Muscle layer of duodenum (tissue), 2 donors: ENCODE measurements around the gene OPN4.
"Not testable (repeated sequence)": the region's sequence is repeated elsewhere in the genome, so short reads cannot be mapped to it uniquely, and the experiment has no call there.

ENCODE experiments used
- H3K27ac ChIP-seq: one replicate; pipeline ENCODE4 v1.7.0; 2013; ENCODE audit warnings: mild to moderate bottlenecking, low read length
- H3K27me3 ChIP-seq: one replicate; pipeline ENCODE4 v1.7.0; 2013; ENCODE audit warnings: low read depth, mild to moderate bottlenecking, control low read depth, low read length
- H3K36me3 ChIP-seq, 2 donors: one replicate each; pipeline ENCODE4 v1.7.0; 2013; ENCODE audit warnings: low read length in 2 of 2, control low read depth in 1 of 2, mild to moderate bottlenecking in 1 of 2; ENCODE audit not compliant: insufficient read depth in 2 of 2, control insufficient read depth in 1 of 2
- H3K4me1 ChIP-seq, 2 donors: one replicate each; pipeline ENCODE4 v1.7.0; 2013; ENCODE audit warnings: low read length in 2 of 2, mild to moderate bottlenecking in 2 of 2, control low read depth in 1 of 2, moderate library complexity in 1 of 2; ENCODE audit not compliant: insufficient read depth in 2 of 2, control insufficient read depth in 1 of 2
- H3K4me3 ChIP-seq, 2 donors: one replicate each; pipeline ENCODE4 v1.7.0; 2013; ENCODE audit warnings: low read length in 2 of 2, low read depth in 1 of 2, mild to moderate bottlenecking in 1 of 2
- H3K9me3 ChIP-seq, 2 donors: one replicate each; pipeline ENCODE4 v1.7.0; 2013; ENCODE audit warnings: low read length in 2 of 2, control low read depth in 1 of 2, mild to moderate bottlenecking in 1 of 2; ENCODE audit not compliant: control insufficient read depth in 1 of 2
- donor health status: healthy.

OPN4 gene

GRCh38 chr10:86654411-86655172 is at the start of gene OPN4:
OPN4 (plus strand) TSS chr10:86654547; CDS start chr10:86654784, 237 bp downstream.
- Histone ChIP-seq H3K27me3 (no peaks in the 10 kb centered on the region), H3K27ac (no peak within 1 kb of the TSS), H3K9me3 (no peaks in the 10 kb centered on the region), H3K4me3 (no peak within 1 kb of the TSS), H3K36me3 (no peaks in the 10 kb centered on the region), H3K4me1 (peaks cover 0 to 2% of the 10 kb centered on the region in 2 donors)

- peaks cover 0 to 6% of the 10 kb centered on the region in 2 donors for H3K9me3 ChIP-seq
- H3K27ac ChIP-seq, result no peak overlapping the region
- H3K27me3 ChIP-seq, result no peaks in the 10 kb centered on the region
- H3K36me3 ChIP-seq, result no peaks in the 10 kb centered on the region
- no peaks in the 10 kb centered on the region for H3K4me1 ChIP-seq
- no peak overlapping the region for H3K4me3 ChIP-seq
These were observed 46.7 kb upstream of the OPN4 start for GRCh38 chr10:86607674-86608073.

GRCh38 chr10:86609920-86610319 is 44.4 kb upstream of the OPN4 start:
- H3K27me3 ChIP-seq, result no peaks in the 10 kb centered on the region
- H3K4me3 ChIP-seq, result no peak overlapping the region
- H3K36me3 ChIP-seq, result no peaks in the 10 kb centered on the region
- no peak overlapping the region for H3K27ac ChIP-seq
- H3K9me3 ChIP-seq, result peaks cover 0 to 6% of the 10 kb centered on the region in 2 donors
- no peaks in the 10 kb centered on the region for H3K4me1 ChIP-seq

- Histone ChIP-seq H3K27ac (no peak overlapping the region), H3K4me3 (no peak overlapping the region), H3K4me1 (no peaks in the 10 kb centered on the region), H3K9me3 (peaks cover 0 to 3% of the 10 kb centered on the region in 2 donors), H3K36me3 (no peaks in the 10 kb centered on the region), H3K27me3 (no peaks in the 10 kb centered on the region)
These were observed 43.0 kb upstream of the OPN4 start for GRCh38 chr10:86611386-86611785.

DNA sequence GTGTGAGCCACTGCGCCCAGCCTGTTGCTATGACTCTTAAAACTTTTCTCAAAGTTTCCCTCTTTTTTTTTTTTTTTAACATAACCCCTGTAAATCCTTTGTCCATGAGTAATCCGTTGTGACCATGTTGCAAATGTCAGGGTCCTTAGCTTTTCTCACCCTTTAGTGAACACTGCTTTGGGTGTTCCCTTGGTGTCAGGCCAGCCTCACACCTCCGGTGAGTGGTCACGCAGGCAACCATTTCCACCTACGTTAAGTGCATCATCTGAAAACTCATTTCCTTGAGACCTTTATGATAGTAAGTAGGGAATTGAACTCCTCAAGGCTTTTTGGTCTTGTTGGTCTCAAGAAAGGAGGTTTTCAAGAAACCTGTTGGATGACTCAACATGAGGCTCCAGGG is 41.3 kb upstream of the OPN4 start:
- no peak overlapping the region for H3K4me3 ChIP-seq

DNA sequence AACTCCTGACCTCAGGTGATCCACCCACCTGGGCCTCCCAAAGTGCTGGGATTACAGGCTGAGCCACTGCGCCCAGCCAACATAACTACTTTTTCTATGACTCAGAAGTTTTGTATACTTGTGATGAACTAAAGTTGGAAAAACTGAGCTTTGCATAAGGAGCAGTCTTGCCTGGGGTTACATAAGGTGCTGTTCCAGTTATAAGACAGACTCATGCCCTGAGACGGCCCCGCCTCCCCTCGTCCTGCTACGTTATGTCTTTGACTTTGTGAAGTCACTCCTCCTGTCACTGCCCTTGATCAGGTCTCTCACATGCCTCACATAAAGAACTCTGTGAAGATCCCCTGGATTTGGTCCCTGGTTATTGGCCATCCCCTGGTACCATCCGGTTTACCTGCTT is 40.4 kb upstream of the OPN4 start:
- no peak overlapping the region for H3K27ac ChIP-seq
- H3K9me3 ChIP-seq, result no peaks in the 10 kb centered on the region
- no peaks in the 10 kb centered on the region for H3K27me3 ChIP-seq
- H3K4me3 ChIP-seq, result no peak overlapping the region
- H3K4me1 ChIP-seq, result no peaks in the 10 kb centered on the region
- H3K36me3 ChIP-seq, result no peaks in the 10 kb centered on the region

More for the DNA sequence above, 41.3 kb upstream of the OPN4 start:
- H3K4me1 ChIP-seq, result no peaks in the 10 kb centered on the region
- no peaks in the 10 kb centered on the region for H3K9me3 ChIP-seq
- no peaks in the 10 kb centered on the region for H3K36me3 ChIP-seq
- no peak overlapping the region for H3K27ac ChIP-seq
- H3K27me3 ChIP-seq, result no peaks in the 10 kb centered on the region

DNA sequence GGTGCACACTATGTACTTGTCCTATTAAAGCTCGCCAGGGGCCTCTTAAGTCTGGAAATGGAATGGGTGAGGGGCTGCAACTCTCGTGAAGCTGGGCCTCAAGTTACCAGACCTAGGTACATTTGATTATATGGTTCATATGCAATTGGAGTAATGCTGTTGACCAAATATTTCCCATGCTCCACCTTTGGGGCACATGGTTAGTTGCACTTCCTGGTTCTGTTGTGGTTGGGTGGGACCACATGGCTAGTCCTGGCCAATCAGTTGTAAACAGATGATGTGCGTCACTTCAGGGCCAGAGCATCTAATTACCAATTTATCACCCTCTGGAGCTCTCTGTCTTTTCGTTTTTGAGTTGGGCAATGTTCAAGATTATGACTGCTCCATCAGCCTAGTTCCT is 39.5 kb upstream of the OPN4 start:
- no peaks in the 10 kb centered on the region for H3K36me3 ChIP-seq
- H3K4me1 ChIP-seq, result no peaks in the 10 kb centered on the region
- H3K9me3 ChIP-seq, result no peaks in the 10 kb centered on the region
- H3K27ac ChIP-seq, result no peak overlapping the region
- no peaks in the 10 kb centered on the region for H3K27me3 ChIP-seq
- no peak overlapping the region for H3K4me3 ChIP-seq

GRCh38 chr10:86617278-86617677 is 37.1 kb upstream of the OPN4 start:
- not testable (repeated sequence) for H3K27me3 ChIP-seq, H3K27ac ChIP-seq, H3K4me1 ChIP-seq, H3K36me3 ChIP-seq, H3K4me3 ChIP-seq, H3K9me3 ChIP-seq

DNA sequence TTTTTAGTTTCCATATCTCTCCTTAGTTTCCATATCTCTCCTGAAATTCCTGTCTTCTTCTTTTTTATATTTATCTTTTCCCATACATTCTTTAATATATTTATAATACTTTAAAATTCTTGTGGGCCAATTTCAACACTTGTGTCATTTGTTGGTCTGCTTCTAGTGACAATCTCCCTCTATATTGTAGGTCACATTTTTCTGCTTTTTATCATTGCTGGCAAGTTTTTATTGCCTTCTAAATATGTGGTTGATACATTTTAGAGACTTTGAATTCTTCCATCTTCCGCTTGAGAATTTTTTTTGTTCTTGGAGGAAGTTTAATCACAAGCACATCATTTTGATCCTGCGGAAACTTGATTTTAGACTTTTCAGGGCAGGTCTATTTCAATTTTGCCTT is 26.0 kb upstream of the OPN4 start:
- H3K36me3 ChIP-seq, result no peaks in the 10 kb centered on the region
- H3K4me1 ChIP-seq, result peaks cover 0 to 14% of the 10 kb centered on the region in 2 donors
- H3K9me3 ChIP-seq, result no peaks in the 10 kb centered on the region
- peaks cover 4% of the 10 kb centered on the region for H3K27me3 ChIP-seq
- H3K4me3 ChIP-seq, result no peak overlapping the region
- H3K27ac ChIP-seq, result no peak overlapping the region

DNA sequence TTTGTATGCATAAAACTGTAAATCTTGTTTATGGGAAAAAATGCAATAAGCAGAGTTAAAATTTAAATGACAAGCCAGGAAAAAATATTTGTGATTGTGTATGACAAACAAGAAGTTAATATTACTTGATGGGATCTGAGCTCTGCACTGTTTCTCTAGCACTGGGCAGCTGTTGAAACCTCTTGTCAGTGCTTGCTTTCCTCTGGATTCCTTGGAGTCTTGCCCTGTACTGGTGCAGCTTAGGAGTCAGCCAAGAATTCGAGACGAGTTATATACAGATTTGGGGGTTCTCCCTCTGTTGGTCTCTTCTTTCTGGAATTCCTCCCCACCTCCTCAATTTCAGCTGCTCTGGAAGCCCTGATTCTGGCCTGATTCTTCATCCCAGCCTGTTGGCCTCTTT is 24.3 kb upstream of the OPN4 start:
- Histone ChIP-seq H3K9me3 (no peaks in the 10 kb centered on the region), H3K4me1 (peaks cover 0 to 14% of the 10 kb centered on the region in 2 donors), H3K27me3 (peaks cover 4% of the 10 kb centered on the region), H3K4me3 (no peak overlapping the region), H3K27ac (no peak overlapping the region), H3K36me3 (no peaks in the 10 kb centered on the region)

DNA sequence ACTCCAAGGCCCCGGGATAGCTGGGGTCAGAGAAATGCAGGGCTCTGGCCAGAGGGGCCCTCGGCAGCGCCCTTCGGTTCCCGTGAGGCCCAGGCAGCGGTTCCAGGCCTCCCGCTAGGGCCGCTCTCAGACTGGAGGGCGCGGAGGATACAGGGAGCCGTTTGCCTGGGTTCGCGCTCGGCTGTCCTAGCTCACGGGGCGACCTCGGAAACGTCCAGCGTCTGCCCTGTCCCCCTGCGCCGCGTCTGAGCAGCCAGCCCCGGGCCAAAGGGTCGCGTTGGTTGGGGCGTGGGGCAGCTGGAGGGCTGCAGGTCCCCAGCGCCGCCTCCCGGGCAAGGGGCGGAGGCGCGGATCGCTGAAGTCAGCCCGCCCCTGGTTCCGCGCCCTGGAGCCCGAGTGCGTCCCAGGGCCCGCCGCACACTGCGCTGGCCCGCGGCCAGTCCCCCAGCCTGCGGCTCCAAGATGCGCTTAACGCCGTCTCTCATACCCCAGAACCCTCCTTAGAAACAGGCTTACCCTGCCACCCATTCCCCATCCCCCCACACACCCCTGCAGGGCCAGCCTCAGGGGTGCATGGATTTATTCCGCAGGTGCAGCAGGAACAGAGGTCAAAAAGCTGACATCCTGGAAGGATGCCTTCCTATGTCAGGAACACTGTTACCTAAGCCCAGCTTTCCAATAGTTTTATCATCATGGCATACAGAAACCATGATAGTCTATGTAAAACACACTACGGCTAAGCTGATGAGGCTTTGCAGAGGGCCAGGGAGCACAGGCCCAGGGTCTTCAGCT is 22.1 kb upstream of the OPN4 start:
- Histone ChIP-seq H3K4me1 (peaks cover 0 to 14% of the 10 kb centered on the region in 2 donors), H3K36me3 (no peaks in the 10 kb centered on the region), H3K27ac (no peak overlapping the region), H3K9me3 (no peaks in the 10 kb centered on the region), H3K4me3 (peak overlapping the region in 1 of 2 donors; percentile 44), H3K27me3 (peaks cover 4% of the 10 kb centered on the region)
